K562 (cell line): ENCODE measurements around the gene CLDND2. TPM values are rescaled to one million over a fixed set of nuclear protein-coding genes. Genes with fewer than 3 reads are reported as not detected.
A peak's percentile ranks its signal among the peaks of the same experiment; 100 is the strongest.

Source experiments
- BRCA1 ChIP-seq, 2 experiments: fragments of 450-650 bp in 1 of 2; sonication (generic) in 1 of 2; formaldehyde crosslinking in 1 of 2; IDR thresholded peaks; 2 replicates each; pipeline versions ENCODE4 v1.5.0 to v1.6.1; 2017 to 2020; ENCODE audit warnings: mild to moderate bottlenecking in 1 of 2, missing genetic modification reagents in 1 of 2
- DACH1 ChIP-seq: fragments of 450-650 bp; IDR thresholded peaks from 2 replicates; pipeline ENCODE4 v1.6.1; 2018; ENCODE audit not compliant: partially characterized antibody
- E2F3 ChIP-seq: fragments of 250-450 bp; sonication (Bioruptor Pico); IDR thresholded peaks from 2 replicates; pipeline ENCODE4 v1.4.0; 2020; ENCODE audit warnings: mild to moderate bottlenecking
- EZH2 ChIP-seq: IDR thresholded peaks from 2 replicates; pipeline ENCODE4 v1.6.1; 2012; ENCODE audit warnings: low read depth, mild to moderate bottlenecking, inconsistent platforms, low read length, borderline replicate concordance
- POLR2AphosphoS2 ChIP-seq: IDR thresholded peaks from 2 replicates; pipeline ENCODE4 v1.6.1; 2012; ENCODE audit warnings: low read length, improper control_type of control experiment
- SP2 ChIP-seq: IDR thresholded peaks from 2 replicates; pipeline ENCODE4 v1.6.1; 2011; ENCODE audit warnings: mild to moderate bottlenecking, low read depth, low read length, moderate library complexity; ENCODE audit not compliant: poor library complexity, severe bottlenecking; ENCODE audit errors: extremely low read depth
- ZNF165 ChIP-seq: fragments of 250-450 bp; sonication (Bioruptor Pico); IDR thresholded peaks from 2 replicates; pipeline ENCODE4 v1.4.0; 2020; ENCODE audit warnings: borderline replicate concordance
- ZNF764 ChIP-seq: fragments of 250-450 bp; sonication (Bioruptor Pico); IDR thresholded peaks from 2 replicates; pipeline ENCODE4 v1.4.0; 2020; ENCODE audit warnings: low read depth, mild to moderate bottlenecking, moderate library complexity
- polyA plus RNA-seq, 8 experiments: library from polyadenylated mRNA; depleted of rRNA in 4 of 8; stranded (reverse) in 5 of 8; unstranded in 3 of 8; fragments of >200 nt; fragmentation: Nextera tagmentation in 2 of 8; fragmentation: Illumina TruSeq in 1 of 8; extraction: Ambion mirVana in 2 of 8; extraction: Trizol in 1 of 8; gene quantifications; 2 replicates each; pipeline versions ENCODE4 v1.2.1 to v1.2.3, GENCODE V29; 2011 to 2014; ENCODE audit warnings: inconsistent platforms in 1 of 8, missing spikeins in 1 of 8
- total RNA-seq, 7 experiments: library from RNA; depleted of rRNA in 6 of 7; stranded (reverse); fragments of >200 nt in 6 of 7; fragmentation: Illumina TruSeq in 2 of 7; extraction: Trizol in 2 of 7; gene quantifications; 2 replicates each; pipeline versions ENCODE4 v1.2.1 to v1.2.3, GENCODE V29; 2011 to 2021; ENCODE audit warnings: low replicate concordance in 1 of 7
- TF ChIP-seq, protein P1 (sequence below), 2 experiments: fragments of 450-650 bp in 1 of 2; sonication (generic) in 1 of 2; formaldehyde crosslinking in 1 of 2; IDR thresholded peaks; 2 replicates each; pipeline versions ENCODE4 v1.7.1 to v1.9.0; 2016 to 2022; ENCODE audit warnings: inconsistent platforms in 1 of 2, mild to moderate bottlenecking in 1 of 2, missing genetic modification reagents in 1 of 2
- TF ChIP-seq, protein P2 (sequence below): fragments of 250-450 bp; sonication (Bioruptor Pico); IDR thresholded peaks from 2 replicates; pipeline ENCODE4 v1.5.0; 2021; ENCODE audit warnings: mild to moderate bottlenecking, moderate library complexity
- TF ChIP-seq, protein P3 (sequence below): fragments of 450-650 bp; IDR thresholded peaks from 2 replicates; pipeline ENCODE4 v1.6.1; 2014; ENCODE audit warnings: low read depth, mild to moderate bottlenecking, moderate library complexity, borderline replicate concordance

Gene CLDND2
- total and polyA plus RNA-seq, 9 of the 15 experiments (the other 6 are each of a cell fraction or from before 2014, with no cell fraction given): 0.45 to 4.0 (median 1.2) TPM; not detected in 3

DNA sequence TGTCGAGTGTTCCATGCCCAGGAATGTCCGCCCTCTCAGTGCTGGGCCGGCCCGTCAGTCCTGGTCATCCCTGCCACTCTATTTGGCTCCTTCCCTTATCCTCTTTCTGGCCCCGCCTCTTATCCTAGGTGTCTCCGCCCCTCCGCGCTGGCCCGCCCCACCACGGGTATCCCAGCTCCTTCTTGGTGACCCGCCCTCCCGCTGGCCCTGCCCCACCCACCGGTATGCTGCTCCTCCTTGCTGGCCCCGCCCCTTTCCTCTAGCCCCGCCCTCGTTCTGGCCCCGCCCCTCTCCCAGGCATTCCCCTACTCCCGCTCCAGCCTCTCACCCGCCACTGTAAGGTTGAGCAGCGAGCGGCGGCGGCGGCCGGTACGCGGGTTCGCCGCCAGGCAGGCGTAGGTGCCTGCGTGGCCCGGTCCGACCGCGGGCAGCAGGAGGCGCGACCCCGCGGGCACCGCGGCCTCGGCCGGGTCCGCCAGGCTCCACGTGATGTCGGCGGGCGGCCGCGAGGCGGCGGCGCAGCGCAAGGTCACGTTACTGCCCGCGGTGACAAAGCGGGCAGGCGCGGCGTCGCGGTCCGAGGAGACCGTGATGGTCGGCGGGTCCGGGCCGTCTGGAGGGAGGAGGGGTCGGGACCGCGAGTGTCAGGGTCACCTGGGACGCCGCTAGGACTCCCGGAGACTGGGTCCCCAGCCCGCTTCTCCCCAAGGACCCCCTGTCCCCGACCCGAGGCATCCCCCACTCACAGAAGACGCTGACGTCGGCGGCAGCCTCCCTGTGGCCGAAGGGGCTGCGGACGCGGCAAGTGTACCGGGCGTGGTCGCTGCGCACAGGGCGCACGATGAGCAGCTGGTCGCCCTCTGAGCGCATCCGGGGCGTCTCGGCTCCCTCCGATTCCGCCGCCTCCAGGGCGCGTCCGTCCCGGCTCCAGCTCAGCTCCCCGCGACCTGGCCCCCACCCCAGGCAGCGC lies 28.8 kb downstream of the CLDND2 start (continued):
- TF ChIP-seq, protein P1, sequence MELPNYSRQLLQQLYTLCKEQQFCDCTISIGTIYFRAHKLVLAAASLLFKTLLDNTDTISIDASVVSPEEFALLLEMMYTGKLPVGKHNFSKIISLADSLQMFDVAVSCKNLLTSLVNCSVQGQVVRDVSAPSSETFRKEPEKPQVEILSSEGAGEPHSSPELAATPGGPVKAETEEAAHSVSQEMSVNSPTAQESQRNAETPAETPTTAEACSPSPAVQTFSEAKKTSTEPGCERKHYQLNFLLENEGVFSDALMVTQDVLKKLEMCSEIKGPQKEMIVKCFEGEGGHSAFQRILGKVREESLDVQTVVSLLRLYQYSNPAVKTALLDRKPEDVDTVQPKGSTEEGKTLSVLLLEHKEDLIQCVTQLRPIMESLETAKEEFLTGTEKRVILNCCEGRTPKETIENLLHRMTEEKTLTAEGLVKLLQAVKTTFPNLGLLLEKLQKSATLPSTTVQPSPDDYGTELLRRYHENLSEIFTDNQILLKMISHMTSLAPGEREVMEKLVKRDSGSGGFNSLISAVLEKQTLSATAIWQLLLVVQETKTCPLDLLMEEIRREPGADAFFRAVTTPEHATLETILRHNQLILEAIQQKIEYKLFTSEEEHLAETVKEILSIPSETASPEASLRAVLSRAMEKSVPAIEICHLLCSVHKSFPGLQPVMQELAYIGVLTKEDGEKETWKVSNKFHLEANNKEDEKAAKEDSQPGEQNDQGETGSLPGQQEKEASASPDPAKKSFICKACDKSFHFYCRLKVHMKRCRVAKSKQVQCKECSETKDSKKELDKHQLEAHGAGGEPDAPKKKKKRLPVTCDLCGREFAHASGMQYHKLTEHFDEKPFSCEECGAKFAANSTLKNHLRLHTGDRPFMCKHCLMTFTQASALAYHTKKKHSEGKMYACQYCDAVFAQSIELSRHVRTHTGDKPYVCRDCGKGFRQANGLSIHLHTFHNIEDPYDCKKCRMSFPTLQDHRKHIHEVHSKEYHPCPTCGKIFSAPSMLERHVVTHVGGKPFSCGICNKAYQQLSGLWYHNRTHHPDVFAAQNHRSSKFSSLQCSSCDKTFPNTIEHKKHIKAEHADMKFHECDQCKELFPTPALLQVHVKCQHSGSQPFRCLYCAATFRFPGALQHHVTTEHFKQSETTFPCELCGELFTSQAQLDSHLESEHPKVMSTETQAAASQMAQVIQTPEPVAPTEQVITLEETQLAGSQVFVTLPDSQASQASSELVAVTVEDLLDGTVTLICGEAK (IDR thresholded peaks at IDR 0.05): peak; percentile 54; the same call in 1 of the 2 replicates
- TF ChIP-seq, protein P1 (CRISPR knock-in tag; IDR thresholded peaks at IDR 0.05): no peak
- no peak for TF ChIP-seq BRCA1 (IDR thresholded peaks at IDR 0.05)
- no peak for TF ChIP-seq BRCA1 (CRISPR knock-in tag; IDR thresholded peaks at IDR 0.05)
- TF ChIP-seq, protein P2, sequence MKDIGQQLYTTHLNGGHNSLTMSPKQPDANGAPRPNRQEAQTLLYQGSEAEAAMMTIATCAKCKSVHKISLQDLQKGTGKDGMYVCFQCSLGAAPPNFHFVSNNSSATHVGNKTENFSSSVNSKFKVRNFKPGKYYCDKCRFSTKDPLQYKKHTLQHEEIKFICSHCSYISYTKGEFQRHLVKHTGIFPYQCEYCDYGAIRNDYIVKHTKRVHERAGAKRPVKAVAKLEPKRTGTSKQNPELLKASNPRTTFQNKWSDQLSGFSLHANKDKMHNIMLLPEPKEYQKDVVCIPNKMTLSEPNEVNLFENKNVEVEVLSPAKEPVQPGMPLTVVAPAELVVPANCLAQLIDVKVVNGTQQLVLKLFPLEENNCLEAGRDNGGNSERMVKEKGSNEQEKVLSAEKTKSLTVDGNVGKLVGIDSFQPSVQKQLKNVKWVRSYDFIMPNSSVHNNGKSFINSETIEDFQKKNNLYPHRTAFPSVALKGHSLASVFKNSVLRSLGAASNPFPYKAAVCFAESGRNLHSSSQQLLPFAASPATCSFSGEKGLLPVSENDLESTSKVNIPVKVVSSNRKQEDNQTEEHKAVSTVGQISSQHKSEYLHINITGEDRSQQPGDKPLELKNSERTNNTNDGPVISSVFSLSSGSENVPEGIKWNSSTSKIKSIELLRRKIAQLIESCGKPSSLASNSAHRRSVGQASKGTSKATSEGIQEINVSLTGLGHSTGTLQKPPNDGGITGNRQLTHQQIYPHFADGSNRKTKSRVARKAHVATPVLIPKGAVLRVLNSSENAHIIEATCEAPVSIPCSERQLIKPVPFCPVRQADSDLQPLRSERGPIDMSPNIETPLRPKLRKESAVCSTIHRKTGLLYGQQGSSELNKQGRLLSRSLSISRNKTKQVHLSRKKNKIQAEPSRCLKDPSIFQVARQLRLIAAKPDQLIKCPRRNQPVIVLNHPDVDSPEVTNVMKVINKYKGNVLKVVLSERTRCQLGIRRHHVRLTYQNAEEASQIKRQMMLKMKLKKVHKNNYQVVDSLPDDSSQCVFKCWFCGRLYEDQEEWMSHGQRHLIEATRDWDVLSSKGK (CRISPR knock-in tag): no peak
- TF ChIP-seq POLR2AphosphoS2: no peak
- no peak for TF ChIP-seq ZNF165
- TF ChIP-seq E2F3 (CRISPR knock-in tag): peak; percentile 72; the same call in 1 of the 2 replicates
- TF ChIP-seq EZH2: no peak
- TF ChIP-seq, protein P3, sequence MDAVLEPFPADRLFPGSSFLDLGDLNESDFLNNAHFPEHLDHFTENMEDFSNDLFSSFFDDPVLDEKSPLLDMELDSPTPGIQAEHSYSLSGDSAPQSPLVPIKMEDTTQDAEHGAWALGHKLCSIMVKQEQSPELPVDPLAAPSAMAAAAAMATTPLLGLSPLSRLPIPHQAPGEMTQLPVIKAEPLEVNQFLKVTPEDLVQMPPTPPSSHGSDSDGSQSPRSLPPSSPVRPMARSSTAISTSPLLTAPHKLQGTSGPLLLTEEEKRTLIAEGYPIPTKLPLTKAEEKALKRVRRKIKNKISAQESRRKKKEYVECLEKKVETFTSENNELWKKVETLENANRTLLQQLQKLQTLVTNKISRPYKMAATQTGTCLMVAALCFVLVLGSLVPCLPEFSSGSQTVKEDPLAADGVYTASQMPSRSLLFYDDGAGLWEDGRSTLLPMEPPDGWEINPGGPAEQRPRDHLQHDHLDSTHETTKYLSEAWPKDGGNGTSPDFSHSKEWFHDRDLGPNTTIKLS: peak; percentile 82; the same call in 1 of the 2 replicates
- TF ChIP-seq SP2: no peak
- TF ChIP-seq DACH1: peak; percentile 56
- no peak for TF ChIP-seq ZNF764
